ENCODE results near the gene CDC5L.

DNA sequence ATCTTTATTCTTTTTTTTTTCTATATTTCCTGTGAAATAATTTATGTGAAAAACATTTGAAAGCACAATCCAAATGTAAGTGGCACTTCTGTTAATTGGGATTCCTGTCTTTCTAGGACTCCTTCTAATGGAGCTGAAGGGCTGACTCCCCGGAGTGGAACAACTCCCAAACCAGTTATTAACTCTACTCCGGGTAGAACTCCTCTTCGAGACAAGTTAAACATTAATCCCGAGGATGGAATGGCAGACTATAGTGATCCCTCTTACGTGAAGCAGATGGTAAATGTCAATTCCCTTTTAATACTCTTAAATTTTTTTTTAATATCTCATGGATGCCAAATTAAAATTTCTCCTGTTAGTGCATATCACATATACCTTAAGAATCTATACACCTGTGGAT is 35.0 kb downstream of the CDC5L start:
- TF ChIP-seq TAF1 (IDR thresholded peaks at IDR 0.05; ENCODE audit: borderline replicate concordance, insufficient read depth, low read length) (no peak), POLR2AphosphoS5 (IDR thresholded peaks at IDR 0.05; ENCODE audit: low read depth, low read length) (no peak)
- TF ChIP-seq, protein P1, sequence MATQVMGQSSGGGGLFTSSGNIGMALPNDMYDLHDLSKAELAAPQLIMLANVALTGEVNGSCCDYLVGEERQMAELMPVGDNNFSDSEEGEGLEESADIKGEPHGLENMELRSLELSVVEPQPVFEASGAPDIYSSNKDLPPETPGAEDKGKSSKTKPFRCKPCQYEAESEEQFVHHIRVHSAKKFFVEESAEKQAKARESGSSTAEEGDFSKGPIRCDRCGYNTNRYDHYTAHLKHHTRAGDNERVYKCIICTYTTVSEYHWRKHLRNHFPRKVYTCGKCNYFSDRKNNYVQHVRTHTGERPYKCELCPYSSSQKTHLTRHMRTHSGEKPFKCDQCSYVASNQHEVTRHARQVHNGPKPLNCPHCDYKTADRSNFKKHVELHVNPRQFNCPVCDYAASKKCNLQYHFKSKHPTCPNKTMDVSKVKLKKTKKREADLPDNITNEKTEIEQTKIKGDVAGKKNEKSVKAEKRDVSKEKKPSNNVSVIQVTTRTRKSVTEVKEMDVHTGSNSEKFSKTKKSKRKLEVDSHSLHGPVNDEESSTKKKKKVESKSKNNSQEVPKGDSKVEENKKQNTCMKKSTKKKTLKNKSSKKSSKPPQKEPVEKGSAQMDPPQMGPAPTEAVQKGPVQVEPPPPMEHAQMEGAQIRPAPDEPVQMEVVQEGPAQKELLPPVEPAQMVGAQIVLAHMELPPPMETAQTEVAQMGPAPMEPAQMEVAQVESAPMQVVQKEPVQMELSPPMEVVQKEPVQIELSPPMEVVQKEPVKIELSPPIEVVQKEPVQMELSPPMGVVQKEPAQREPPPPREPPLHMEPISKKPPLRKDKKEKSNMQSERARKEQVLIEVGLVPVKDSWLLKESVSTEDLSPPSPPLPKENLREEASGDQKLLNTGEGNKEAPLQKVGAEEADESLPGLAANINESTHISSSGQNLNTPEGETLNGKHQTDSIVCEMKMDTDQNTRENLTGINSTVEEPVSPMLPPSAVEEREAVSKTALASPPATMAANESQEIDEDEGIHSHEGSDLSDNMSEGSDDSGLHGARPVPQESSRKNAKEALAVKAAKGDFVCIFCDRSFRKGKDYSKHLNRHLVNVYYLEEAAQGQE (IDR thresholded peaks at IDR 0.05; ENCODE audit: insufficient read depth in 1 of 2, low read depth in 2 of 2, low read length in 2 of 2): no peak
